GM12875 (cell line): ENCODE data around the gene VSTM2B.

Experiments used
- H3K4me3 ChIP-seq: one replicate; pipeline ENCODE4 v1.5.1; 2011; ENCODE audit warnings: low read depth, low read length, control low read depth
- CTCF ChIP-seq: IDR thresholded peaks from 2 replicates; pipeline ENCODE4 v1.5.1; 2011; ENCODE audit warnings: low read depth, mild to moderate bottlenecking, control low read depth, inconsistent platforms, low read length, moderate library complexity, borderline replicate concordance; ENCODE audit not compliant: insufficient read depth

The VSTM2B gene

GRCh38 chr19:29497241-29497640 lies 28.6 kb upstream of the VSTM2B start:
- H3K4me3 ChIP-seq = no peak overlapping the region
- TF ChIP-seq CTCF = no peak

- TF ChIP-seq CTCF = no peak
- no peak overlapping the region for H3K4me3 ChIP-seq
These were observed 27.9 kb upstream of the VSTM2B start for GRCh38 chr19:29497686-29498436.

- TF ChIP-seq CTCF = no peak
- H3K4me3 ChIP-seq = no peak overlapping the region
These were observed 26.4 kb upstream of the VSTM2B start for GRCh38 chr19:29499261-29499920.

GRCh38 chr19:29499921-29500590 lies 25.7 kb upstream of the VSTM2B start:
- TF ChIP-seq CTCF = no peak
- H3K4me3 ChIP-seq = no peak overlapping the region

- no peak for TF ChIP-seq CTCF
- H3K4me3 ChIP-seq = no peak overlapping the region
These were observed 23.8 kb upstream of the VSTM2B start for GRCh38 chr19:29501816-29502580.

GRCh38 chr19:29502581-29502850 lies 23.3 kb upstream of the VSTM2B start:
- H3K4me3 ChIP-seq = no peak overlapping the region
- no peak for TF ChIP-seq CTCF
